ENCODE results near the gene C12orf60.

DNA sequence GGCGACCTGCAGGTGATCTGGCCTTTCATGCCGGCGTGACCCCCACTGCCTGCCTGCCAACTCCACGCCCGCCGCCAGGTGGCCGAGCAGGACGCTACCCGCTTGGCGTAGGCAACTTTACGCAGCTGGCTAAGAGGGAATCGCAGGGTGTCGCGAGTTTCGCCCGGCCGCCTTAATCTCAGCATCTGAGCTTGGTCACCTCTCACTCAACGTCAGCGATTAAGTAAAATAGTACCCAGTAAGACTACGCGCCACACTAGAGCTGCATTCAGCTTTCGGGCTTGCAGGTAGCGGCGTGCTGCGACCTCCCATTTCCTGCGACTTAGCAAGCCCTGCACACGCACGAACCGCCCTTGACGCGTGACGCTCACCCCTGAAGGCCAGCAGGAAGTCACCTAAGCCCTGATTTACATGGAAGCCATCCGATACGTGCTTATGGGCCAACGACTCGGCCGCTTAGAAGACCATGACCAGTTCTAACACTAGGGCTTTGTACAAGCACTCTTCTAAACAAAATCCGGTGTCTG lies 33.4 kb upstream of the C12orf60 start:
- TF ChIP-seq, protein P1, sequence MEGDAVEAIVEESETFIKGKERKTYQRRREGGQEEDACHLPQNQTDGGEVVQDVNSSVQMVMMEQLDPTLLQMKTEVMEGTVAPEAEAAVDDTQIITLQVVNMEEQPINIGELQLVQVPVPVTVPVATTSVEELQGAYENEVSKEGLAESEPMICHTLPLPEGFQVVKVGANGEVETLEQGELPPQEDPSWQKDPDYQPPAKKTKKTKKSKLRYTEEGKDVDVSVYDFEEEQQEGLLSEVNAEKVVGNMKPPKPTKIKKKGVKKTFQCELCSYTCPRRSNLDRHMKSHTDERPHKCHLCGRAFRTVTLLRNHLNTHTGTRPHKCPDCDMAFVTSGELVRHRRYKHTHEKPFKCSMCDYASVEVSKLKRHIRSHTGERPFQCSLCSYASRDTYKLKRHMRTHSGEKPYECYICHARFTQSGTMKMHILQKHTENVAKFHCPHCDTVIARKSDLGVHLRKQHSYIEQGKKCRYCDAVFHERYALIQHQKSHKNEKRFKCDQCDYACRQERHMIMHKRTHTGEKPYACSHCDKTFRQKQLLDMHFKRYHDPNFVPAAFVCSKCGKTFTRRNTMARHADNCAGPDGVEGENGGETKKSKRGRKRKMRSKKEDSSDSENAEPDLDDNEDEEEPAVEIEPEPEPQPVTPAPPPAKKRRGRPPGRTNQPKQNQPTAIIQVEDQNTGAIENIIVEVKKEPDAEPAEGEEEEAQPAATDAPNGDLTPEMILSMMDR (IDR thresholded peaks at IDR 0.05): peak; percentile 77 to 96 (median 84)
- peak in 1 of 2 donors; percentile 49 for TF ChIP-seq POLR2A (IDR thresholded peaks at IDR 0.05)
